ENCODE results near the gene CTU1. TPM values are rescaled to one million over a fixed set of nuclear protein-coding genes. Genes with fewer than 3 reads are reported as not detected.

Gene CTU1
- total RNA-seq, 4 donors from 2014 or later, result 11.3 to 18.1 (median 16.7) TPM

DNA sequence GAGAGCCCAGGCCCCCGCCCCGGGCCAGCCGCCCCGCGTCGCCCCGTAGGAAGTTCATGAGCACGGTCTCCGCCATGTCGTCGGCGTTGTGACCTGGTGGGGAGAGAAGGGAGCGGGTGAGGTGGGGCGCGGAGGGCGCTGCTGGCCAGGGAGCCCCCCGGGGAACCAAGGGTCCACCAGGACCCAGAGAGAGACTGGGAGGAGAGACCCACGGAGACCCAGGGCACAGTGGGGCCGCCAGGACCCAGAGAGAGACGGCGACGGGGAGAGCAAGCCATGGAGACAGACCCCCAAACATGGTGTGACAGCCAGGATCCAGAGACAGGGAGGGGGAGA lies 9.2 kb downstream of the CTU1 start:
- 80 to 88% methylated on average over 22 of the region's 22 CpGs for WGBS, 2 donors
- intact Hi-C loops (cut with DNase I; ENCODE audit: low total_unique reads), result loop anchor here (5.0 kb wide), 1 partner anchor 82 kb away; the partner anchor contains the start of gene KLK10
- no peak for DNase-seq (ENCODE audit: low spot score in 2 of 2)
- TF ChIP-seq POLR2A (IDR thresholded peaks at IDR 0.05), result no peak
- no peak overlapping the region for H3K4me3 ChIP-seq (ENCODE audit: low read depth, poor library complexity, severe bottlenecking)

DNA sequence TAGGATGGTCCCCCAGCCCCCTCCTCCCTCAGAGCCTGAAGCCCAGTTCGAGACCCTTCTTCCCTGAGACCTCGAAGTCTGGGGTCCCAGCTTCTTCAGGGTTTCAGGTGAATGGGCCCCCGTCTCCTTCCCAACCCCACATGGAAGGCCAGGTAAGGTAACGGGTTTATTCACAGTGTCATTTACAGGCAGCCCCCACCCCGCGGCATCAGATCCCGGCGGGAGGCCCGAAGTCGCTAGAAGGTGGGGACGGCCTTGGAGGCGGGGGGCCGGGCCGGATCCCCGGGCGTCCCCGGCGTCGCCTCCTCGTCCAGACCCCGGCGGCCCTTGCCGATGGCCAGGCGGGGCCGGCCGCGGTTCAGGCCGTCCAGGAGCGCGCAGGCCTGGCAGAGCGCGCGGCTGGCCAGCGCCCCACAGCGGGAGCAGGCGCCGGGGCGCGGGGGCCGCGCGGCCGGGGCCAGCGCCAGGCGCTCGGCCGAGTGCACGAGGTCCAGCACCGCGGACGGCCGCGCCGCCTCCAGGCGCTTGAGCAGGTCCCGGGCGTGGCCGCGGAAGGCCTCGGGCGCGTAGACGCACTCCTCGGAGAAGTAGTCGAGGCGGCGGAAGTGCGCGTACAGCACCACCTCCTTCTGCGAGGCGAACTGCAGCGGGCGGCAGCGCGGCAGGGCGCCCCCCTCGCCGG lies 9.7 kb downstream of the CTU1 start:
- H3K4me3 ChIP-seq (ENCODE audit: low read depth, poor library complexity, severe bottlenecking), result no peak overlapping the region
- intact Hi-C loops (cut with DNase I; ENCODE audit: low total_unique reads), result loop anchor here (5.0 kb wide), 1 partner anchor 81 kb away; the partner anchor contains the start of gene KLK10
- 88 to 90% methylated on average over 45 to 78 of the region's 78 CpGs for WGBS, 2 donors
- TF ChIP-seq CTCF (IDR thresholded peaks at IDR 0.05), result no peak
- TF ChIP-seq POLR2A (IDR thresholded peaks at IDR 0.05), result no peak
- no peak for DNase-seq (ENCODE audit: low spot score in 2 of 2)

- H3K4me3 ChIP-seq (ENCODE audit: low read depth, poor library complexity, severe bottlenecking), result no peak overlapping the region
- WGBS, 2 donors, result 80 to 83% methylated on average over 18 to 20 of the region's 20 CpGs
- no peak for DNase-seq (ENCODE audit: low spot score in 2 of 2)
- TF ChIP-seq POLR2A (IDR thresholded peaks at IDR 0.05) (no peak), CTCF (IDR thresholded peaks at IDR 0.05) (no peak)
- intact Hi-C loops (cut with DNase I; ENCODE audit: low total_unique reads), result loop anchor here (5.0 kb wide), 1 partner anchor 80 kb away; the partner anchor contains the start of gene KLK10
These were observed 10.4 kb downstream of the CTU1 start for GRCh38 chr19:51097796-51098195.

GRCh38 chr19:51097166-51097738 lies 11.0 kb downstream of the CTU1 start:
- WGBS, 2 donors, result 4 to 6% methylated on average over 6 of the region's 8 CpGs
- TF ChIP-seq POLR2A (IDR thresholded peaks at IDR 0.05) (no peak), CTCF (IDR thresholded peaks at IDR 0.05) (no peak)
- DNase-seq (ENCODE audit: low spot score in 2 of 2), result peak in 1 of 2 donors; percentile 41
- H3K4me3 ChIP-seq (ENCODE audit: low read depth, poor library complexity, severe bottlenecking), result no peak overlapping the region
- intact Hi-C loops (cut with DNase I; ENCODE audit: low total_unique reads), result loop anchor here (5.0 kb wide), 1 partner anchor 80 kb away; the partner anchor contains the start of gene KLK10

DNA sequence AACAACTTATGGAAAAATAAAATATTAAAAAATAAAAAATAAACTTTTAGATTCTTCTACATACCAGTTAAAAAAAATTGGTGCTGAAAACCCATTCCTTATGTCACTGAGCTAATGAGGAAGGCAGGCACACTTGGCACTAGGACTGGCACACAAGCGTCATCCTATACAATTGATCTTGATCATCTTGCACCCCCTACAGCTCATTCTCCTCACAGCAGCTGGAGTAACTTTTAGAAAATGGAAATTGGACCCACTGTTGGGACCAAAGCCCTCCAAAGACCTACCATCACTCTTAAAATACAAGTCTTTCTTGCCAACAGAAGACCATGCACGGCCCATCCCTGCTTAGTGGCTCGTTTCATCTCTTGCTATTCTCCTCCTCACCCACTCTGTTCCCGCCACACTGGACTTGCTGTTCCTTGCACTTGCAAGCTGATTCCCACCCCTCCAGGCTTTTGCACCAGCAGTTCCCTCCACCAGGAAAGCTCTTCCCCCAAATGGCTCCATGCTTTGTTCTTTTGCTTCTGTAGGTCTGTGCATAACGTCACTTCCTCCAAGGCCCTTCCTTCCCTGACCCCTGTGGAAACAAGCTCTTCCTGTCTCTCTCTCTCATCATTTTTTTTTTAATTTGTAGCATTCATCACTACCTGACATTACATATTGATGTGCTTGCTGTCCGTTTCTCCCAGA lies 11.6 kb downstream of the CTU1 start:
- no peak overlapping the region for H3K4me3 ChIP-seq (ENCODE audit: low read depth, poor library complexity, severe bottlenecking)
- intact Hi-C loops (cut with DNase I; ENCODE audit: low total_unique reads), result loop anchor here (5.0 kb wide), 1 partner anchor 79 kb away; the partner anchor contains the start of gene KLK10
- TF ChIP-seq POLR2A (IDR thresholded peaks at IDR 0.05) (no peak), CTCF (IDR thresholded peaks at IDR 0.05) (no peak)
- DNase-seq (ENCODE audit: low spot score in 2 of 2), result no peak
- 63 to 65% methylated on average over 6 of the region's 6 CpGs for WGBS, 2 donors

DNA sequence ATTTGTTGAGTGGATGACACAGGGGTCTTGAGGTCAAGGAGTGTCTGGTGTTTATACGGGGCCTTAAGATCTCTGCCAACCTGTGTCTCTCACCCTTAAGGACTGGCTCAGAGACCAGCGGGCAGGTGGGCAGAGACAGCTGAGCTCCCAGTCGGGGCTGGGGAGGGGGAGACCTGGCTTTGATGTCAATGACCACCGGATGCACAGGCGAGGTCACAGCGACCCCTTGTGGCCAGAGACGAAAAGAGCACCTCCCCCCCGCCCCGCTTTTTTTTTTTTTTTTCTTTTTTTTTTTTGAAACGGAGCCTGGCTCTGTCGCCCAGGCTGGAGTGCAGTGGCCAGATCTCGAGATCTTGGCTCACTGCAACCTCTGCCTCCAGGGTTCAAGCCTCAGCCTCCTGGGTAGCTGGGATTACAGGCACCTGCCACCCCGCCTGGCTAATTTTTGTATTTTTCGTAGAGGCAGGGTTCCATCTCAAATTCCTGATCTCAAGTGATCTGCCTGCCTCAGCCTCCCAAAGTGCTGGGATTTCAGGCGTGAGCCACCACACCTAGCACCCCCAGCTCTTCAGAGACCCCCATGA lies 13.4 kb downstream of the CTU1 start:
- 25 to 29% methylated on average over 12 to 15 of the region's 15 CpGs for WGBS, 2 donors
- no peak for DNase-seq (ENCODE audit: low spot score in 2 of 2)
- H3K4me3 ChIP-seq (ENCODE audit: low read depth, poor library complexity, severe bottlenecking), result no peak overlapping the region
- intact Hi-C loops (cut with DNase I; ENCODE audit: low total_unique reads), result loop anchor here (5.0 kb wide), 1 partner anchor 77 kb away; the partner anchor contains the start of gene KLK10
- TF ChIP-seq CTCF (IDR thresholded peaks at IDR 0.05) (no peak), POLR2A (IDR thresholded peaks at IDR 0.05) (no peak)

Measured in lower leg skin (tissue), 4 donors.